ENCODE data around the gene PRAF2.

The PRAF2 gene

GRCh38 chrX:49071877-49072711 is 1.7 kb downstream of the PRAF2 start:
- no peak for DNase-seq

GRCh38 chrX:49070988-49071387 is 2.8 kb downstream of the PRAF2 start:
- no peak for DNase-seq

- DNase-seq = no peak
Measured at GRCh38 chrX:49069038-49069437, 4.8 kb downstream of the PRAF2 start.

- no peak for DNase-seq
Measured at GRCh38 chrX:49067285-49068120, 6.3 kb downstream of the PRAF2 start.

GRCh38 chrX:49066690-49067089 is 7.1 kb downstream of the PRAF2 start:
- no peak for DNase-seq

- no peak for DNase-seq
Measured at GRCh38 chrX:49066278-49066677, 7.5 kb downstream of the PRAF2 start.

GRCh38 chrX:49064735-49065134 is 9.1 kb downstream of the PRAF2 start:
- DNase-seq = no peak

GRCh38 chrX:49064303-49064702 is 9.5 kb downstream of the PRAF2 start:
- DNase-seq = no peak

GRCh38 chrX:49063715-49064114 is 10.1 kb downstream of the PRAF2 start:
- no peak for DNase-seq

GRCh38 chrX:49061916-49062315 is 11.9 kb downstream of the PRAF2 start:
- DNase-seq = no peak

- DNase-seq = no peak
Measured at GRCh38 chrX:49061490-49061889, 12.3 kb downstream of the PRAF2 start.

- DNase-seq = no peak
Measured at GRCh38 chrX:49060914-49061313, 12.9 kb downstream of the PRAF2 start.

GRCh38 chrX:49059681-49060085 is 14.1 kb downstream of the PRAF2 start:
- DNase-seq = no peak

- DNase-seq = no peak
Measured at GRCh38 chrX:49059201-49059600, 14.6 kb downstream of the PRAF2 start.

GRCh38 chrX:49058794-49059193 is 15.0 kb downstream of the PRAF2 start, which contains the start of gene CCDC120:
Gene CCDC120 (plus strand): TSS chrX:49058999. CDS start chrX:49062042, 3,043 bp downstream.
- DNase-seq = no peak

- no peak for DNase-seq
Measured at GRCh38 chrX:49054073-49054762, 19.6 kb downstream of the PRAF2 start.

- DNase-seq = peak; percentile 64
Measured at GRCh38 chrX:49053223-49054072, 20.4 kb downstream of the PRAF2 start.

GRCh38 chrX:49043987-49044281 is 29.9 kb downstream of the PRAF2 start:
- no peak for DNase-seq

GRCh38 chrX:49043220-49043986 is 30.4 kb downstream of the PRAF2 start, which contains the start of gene TFE3:
Gene TFE3 (minus strand): TSS chrX:49043357. CDS start chrX:49043226, 131 bp downstream.
- DNase-seq = peak; percentile 93

- DNase-seq = peak; percentile 29
Measured at GRCh38 chrX:49042581-49043219, 31.1 kb downstream of the PRAF2 start.

Measured in activated CD8-positive, alpha-beta memory T cell treated with anti-CD3 and anti-CD28 coated beads, Interleukin-2, amount 50 U/mL, for 4 hours (primary cell).